NT2/D1 (cell line): ENCODE measurements around the gene ACO2.

Experiments used
- SUZ12 ChIP-seq: IDR thresholded peaks from 2 replicates; pipeline ENCODE4 v1.6.1; 2011; ENCODE audit not compliant: insufficient read length, insufficient read depth; ENCODE audit errors: extremely low read depth
- YY1 ChIP-seq: IDR thresholded peaks from 2 replicates; pipeline ENCODE4 v1.6.1; 2011; ENCODE audit not compliant: insufficient read length, insufficient read depth
- ZNF274 ChIP-seq: IDR thresholded peaks from 2 replicates; pipeline ENCODE4 v1.6.1; 2011; ENCODE audit warnings: mild to moderate bottlenecking, low read depth, low read length

GRCh38 chr22:41425660-41426365 lies 43.1 kb upstream of the ACO2 start:
- TF ChIP-seq SUZ12 (no peak), ZNF274 (no peak), YY1 (no peak)
